ENCODE data around the gene PCDH9. TPM values are rescaled to one million over a fixed set of nuclear protein-coding genes. Genes with fewer than 3 reads are reported as not detected.

PCDH9 gene
- total RNA-seq, 1 donor from 2014 or later: 0.09 TPM

- intact Hi-C loops (cut with micrococcal nuclease): loop anchor here (10.0 kb wide), 1 partner anchor 601 kb away; no protein-coding TSS in a partner anchor
These were observed 4.6 kb downstream of the PCDH9 start for GRCh38 chr13:67225252-67226159.

GRCh38 chr13:67224148-67224846 lies 5.8 kb downstream of the PCDH9 start:
- intact Hi-C loops (cut with micrococcal nuclease): loop anchor here (10.0 kb wide), 1 partner anchor 599 kb away; no protein-coding TSS in a partner anchor

- intact Hi-C loops (cut with micrococcal nuclease): loop anchor here (10.0 kb wide), 1 partner anchor 599 kb away; no protein-coding TSS in a partner anchor
These were observed 6.4 kb downstream of the PCDH9 start for GRCh38 chr13:67223742-67224141.

- intact Hi-C loops (cut with micrococcal nuclease): loop anchor here (10.0 kb wide), 1 partner anchor 598 kb away; no protein-coding TSS in a partner anchor
These were observed 7.1 kb downstream of the PCDH9 start for GRCh38 chr13:67223024-67223423.

GRCh38 chr13:67221630-67222226 lies 8.4 kb downstream of the PCDH9 start:
- intact Hi-C loops (cut with micrococcal nuclease): loop anchor here (10.0 kb wide), 1 partner anchor 597 kb away; no protein-coding TSS in a partner anchor

- intact Hi-C loops (cut with micrococcal nuclease): no loop called here
These were observed 11.0 kb downstream of the PCDH9 start for GRCh38 chr13:67219113-67219512.

GRCh38 chr13:67217880-67218279 lies 12.3 kb downstream of the PCDH9 start:
- intact Hi-C loops (cut with micrococcal nuclease): no loop called here

GRCh38 chr13:67216864-67217263 lies 13.3 kb downstream of the PCDH9 start:
- intact Hi-C loops (cut with micrococcal nuclease): no loop called here

- intact Hi-C loops (cut with micrococcal nuclease): no loop called here
These were observed 19.9 kb downstream of the PCDH9 start for GRCh38 chr13:67210208-67210607.

GRCh38 chr13:67208552-67208951 lies 21.6 kb downstream of the PCDH9 start:
- intact Hi-C loops (cut with micrococcal nuclease): no loop called here

- intact Hi-C loops (cut with micrococcal nuclease): no loop called here
These were observed 25.4 kb downstream of the PCDH9 start for GRCh38 chr13:67204764-67205163.

- intact Hi-C loops (cut with micrococcal nuclease): no loop called here
These were observed 29.5 kb downstream of the PCDH9 start for GRCh38 chr13:67200605-67201004.

GRCh38 chr13:67200183-67200582 lies 30.0 kb downstream of the PCDH9 start:
- intact Hi-C loops (cut with micrococcal nuclease): no loop called here

GRCh38 chr13:67197704-67198103 lies 32.4 kb downstream of the PCDH9 start:
- intact Hi-C loops (cut with micrococcal nuclease): no loop called here

GRCh38 chr13:67193979-67194378 lies 36.2 kb downstream of the PCDH9 start:
- intact Hi-C loops (cut with micrococcal nuclease): no loop called here

GRCh38 chr13:67192751-67193150 lies 37.4 kb downstream of the PCDH9 start:
- intact Hi-C loops (cut with micrococcal nuclease): no loop called here

GRCh38 chr13:67186995-67187569 lies 43.1 kb downstream of the PCDH9 start:
- intact Hi-C loops (cut with micrococcal nuclease): no loop called here

- intact Hi-C loops (cut with micrococcal nuclease): no loop called here
These were observed 45.9 kb downstream of the PCDH9 start for GRCh38 chr13:67184247-67184646.

GRCh38 chr13:67183151-67183550 lies 47.0 kb downstream of the PCDH9 start:
- intact Hi-C loops (cut with micrococcal nuclease): no loop called here

GRCh38 chr13:67175836-67176459 lies 54.2 kb downstream of the PCDH9 start:
- intact Hi-C loops (cut with micrococcal nuclease): no loop called here

GRCh38 chr13:67168384-67168783 lies 61.8 kb downstream of the PCDH9 start:
- intact Hi-C loops (cut with micrococcal nuclease): no loop called here
